Osteocyte (in vitro differentiated cells): ENCODE results near the gene DCAF15. TPM values are rescaled to one million over a fixed set of nuclear protein-coding genes. Genes with fewer than 3 reads are reported as not detected.

Source experiments
- DNase-seq: peaks from one replicate; pipeline ENCODE4 v3.0.0; 2021; ENCODE audit warnings: mixed read lengths; ENCODE audit not compliant: unreplicated experiment; ENCODE audit errors: extremely low spot score
- H3K27ac Mint-ChIP-seq: one replicate; pipeline ENCODE4 v1.8.0; 2021; ENCODE audit warnings: mild to moderate bottlenecking, mixed read lengths; ENCODE audit not compliant: unreplicated experiment
- H3K27me3 Mint-ChIP-seq: one replicate; pipeline ENCODE4 v1.8.0; 2021; ENCODE audit warnings: mixed read lengths; ENCODE audit not compliant: unreplicated experiment
- H3K36me3 Mint-ChIP-seq: one replicate; pipeline ENCODE4 v1.8.0; 2021; ENCODE audit warnings: mixed read lengths; ENCODE audit not compliant: unreplicated experiment
- H3K4me1 Mint-ChIP-seq: one replicate; pipeline ENCODE4 v1.8.0; 2021; ENCODE audit warnings: mixed read lengths; ENCODE audit not compliant: unreplicated experiment
- H3K4me3 Mint-ChIP-seq: one replicate; pipeline ENCODE4 v1.8.0; 2021; ENCODE audit warnings: mild to moderate bottlenecking, moderate library complexity, mixed read lengths; ENCODE audit not compliant: unreplicated experiment
- H3K9me3 Mint-ChIP-seq: one replicate; pipeline ENCODE4 v1.8.0; 2021; ENCODE audit warnings: mixed read lengths; ENCODE audit not compliant: unreplicated experiment
- total RNA-seq: library from RNA; stranded (reverse); gene quantifications from 2 replicates; pipeline ENCODE4 v1.2.1, GENCODE V29; 2021
- TF ChIP-seq, protein P1 (sequence below): fragments of 200-600 bp; sonication (generic); IDR thresholded peaks from 2 replicates; pipeline ENCODE4 v1.5.0; 2021; ENCODE audit warnings: antibody characterized with exemption, mild to moderate bottlenecking, moderate library complexity

DCAF15 gene
- total RNA-seq, 1 donor from 2014 or later, result 29.3 TPM

DNA sequence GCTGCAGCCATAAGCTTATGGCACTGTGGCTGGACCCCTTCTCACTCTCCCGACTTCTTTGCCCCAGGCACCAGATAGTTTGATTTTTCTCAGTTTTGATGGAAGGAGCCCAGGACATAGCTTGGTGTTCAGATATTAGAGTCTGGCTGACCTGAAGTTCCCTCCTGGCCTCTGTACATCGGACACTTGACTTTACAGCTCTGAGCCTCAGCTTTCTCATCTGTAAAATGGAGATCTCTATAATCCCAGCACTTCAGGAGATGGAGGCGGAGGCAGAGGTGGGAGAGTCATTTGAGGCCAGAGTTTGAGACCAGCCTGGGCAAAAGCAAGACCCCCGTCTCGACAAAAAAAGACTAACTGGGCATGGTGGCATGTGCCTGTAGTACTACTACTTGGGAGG is 45.4 kb upstream of the DCAF15 start:
- Mint-ChIP-seq H3K27ac (peak overlapping the region; percentile 50), H3K4me3 (peak overlapping the region; percentile 79), H3K9me3 (no peaks in the 10 kb centered on the region), H3K36me3 (peaks cover 7% of the 10 kb centered on the region), H3K27me3 (no peaks in the 10 kb centered on the region), H3K4me1 (peaks cover 14% of the 10 kb centered on the region)
- DNase-seq, result no peak
- TF ChIP-seq, protein P1, sequence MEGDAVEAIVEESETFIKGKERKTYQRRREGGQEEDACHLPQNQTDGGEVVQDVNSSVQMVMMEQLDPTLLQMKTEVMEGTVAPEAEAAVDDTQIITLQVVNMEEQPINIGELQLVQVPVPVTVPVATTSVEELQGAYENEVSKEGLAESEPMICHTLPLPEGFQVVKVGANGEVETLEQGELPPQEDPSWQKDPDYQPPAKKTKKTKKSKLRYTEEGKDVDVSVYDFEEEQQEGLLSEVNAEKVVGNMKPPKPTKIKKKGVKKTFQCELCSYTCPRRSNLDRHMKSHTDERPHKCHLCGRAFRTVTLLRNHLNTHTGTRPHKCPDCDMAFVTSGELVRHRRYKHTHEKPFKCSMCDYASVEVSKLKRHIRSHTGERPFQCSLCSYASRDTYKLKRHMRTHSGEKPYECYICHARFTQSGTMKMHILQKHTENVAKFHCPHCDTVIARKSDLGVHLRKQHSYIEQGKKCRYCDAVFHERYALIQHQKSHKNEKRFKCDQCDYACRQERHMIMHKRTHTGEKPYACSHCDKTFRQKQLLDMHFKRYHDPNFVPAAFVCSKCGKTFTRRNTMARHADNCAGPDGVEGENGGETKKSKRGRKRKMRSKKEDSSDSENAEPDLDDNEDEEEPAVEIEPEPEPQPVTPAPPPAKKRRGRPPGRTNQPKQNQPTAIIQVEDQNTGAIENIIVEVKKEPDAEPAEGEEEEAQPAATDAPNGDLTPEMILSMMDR, result no peak

DNA sequence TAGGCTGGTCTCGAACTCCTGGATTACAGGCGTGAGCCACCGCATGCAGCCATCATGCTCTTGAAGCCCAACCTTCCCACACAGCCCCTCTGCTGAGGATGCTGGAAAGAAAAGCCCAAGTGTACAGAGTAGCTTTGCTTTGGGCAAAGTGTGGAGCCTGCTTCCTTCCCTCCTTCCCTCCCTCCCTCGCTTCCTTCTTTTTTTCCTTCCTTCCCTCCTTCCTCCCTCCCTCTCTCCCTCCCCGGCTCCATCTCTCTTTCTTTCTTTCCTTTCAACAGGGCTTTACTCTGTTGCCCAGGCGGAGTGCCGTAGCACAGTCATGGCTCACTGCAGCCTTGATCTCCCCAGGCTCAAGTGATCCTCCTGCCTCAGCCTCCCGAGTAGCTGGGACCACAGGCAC is 43.6 kb upstream of the DCAF15 start:
- peaks cover 14% of the 10 kb centered on the region for H3K4me1 Mint-ChIP-seq

DNA sequence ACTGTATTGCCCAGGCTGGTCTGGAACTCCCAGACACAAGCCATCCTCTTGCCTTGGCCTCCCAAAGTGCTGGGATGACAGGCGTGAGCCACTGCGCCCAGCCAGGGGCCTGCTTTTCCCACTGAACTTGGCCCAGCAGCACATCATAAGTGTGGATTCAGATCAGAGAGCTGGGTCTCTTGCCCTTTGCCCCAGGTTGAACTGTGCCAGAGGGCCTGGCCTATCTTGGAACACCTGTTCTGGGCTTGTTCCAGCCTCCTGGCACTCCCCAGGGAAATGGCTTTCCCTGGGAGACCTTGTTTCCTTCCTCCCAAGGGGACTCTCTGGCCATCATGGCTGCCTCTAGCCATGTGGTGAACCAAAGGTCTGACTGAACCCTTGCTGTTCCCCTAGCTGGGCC is 42.9 kb upstream of the DCAF15 start:
- Mint-ChIP-seq H3K4me3 (no peak overlapping the region), H3K36me3 (peaks cover 12% of the 10 kb centered on the region), H3K27ac (no peak overlapping the region), H3K27me3 (no peaks in the 10 kb centered on the region), H3K9me3 (no peaks in the 10 kb centered on the region), H3K4me1 (peaks cover 14% of the 10 kb centered on the region)
- DNase-seq, result no peak
- TF ChIP-seq, protein P1, result no peak

More for the DNA sequence above, 43.6 kb upstream of the DCAF15 start:
- DNase-seq, result no peak
- no peak overlapping the region for H3K27ac Mint-ChIP-seq
- H3K36me3 Mint-ChIP-seq, result peaks cover 12% of the 10 kb centered on the region
- H3K9me3 Mint-ChIP-seq, result no peaks in the 10 kb centered on the region
- no peak overlapping the region for H3K4me3 Mint-ChIP-seq
- H3K27me3 Mint-ChIP-seq, result no peaks in the 10 kb centered on the region
- TF ChIP-seq, protein P1, result no peak

DNA sequence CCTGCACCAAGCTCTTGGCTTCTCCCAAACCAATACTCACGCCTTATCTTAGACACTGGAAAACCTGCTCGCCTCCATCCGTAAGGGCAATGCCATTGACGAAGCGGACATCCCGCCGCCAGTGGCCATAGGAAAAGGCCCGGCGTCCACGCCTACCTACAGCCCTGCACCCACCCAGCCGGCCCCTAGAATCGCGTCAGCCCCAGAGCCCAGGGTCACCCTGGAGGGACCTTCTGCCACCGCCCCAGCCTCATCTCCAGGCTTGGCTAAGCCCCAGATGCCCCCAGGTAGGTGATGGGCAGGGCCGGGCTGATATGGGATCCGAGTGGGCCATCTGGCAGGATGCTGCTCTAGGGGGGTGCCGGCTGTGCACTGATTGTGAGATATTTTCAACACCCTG is 39.0 kb upstream of the DCAF15 start:
- no peak overlapping the region for H3K4me3 Mint-ChIP-seq
- TF ChIP-seq, protein P1, result no peak
- no peak overlapping the region for H3K27ac Mint-ChIP-seq
- H3K9me3 Mint-ChIP-seq, result no peaks in the 10 kb centered on the region
- DNase-seq, result no peak
- H3K36me3 Mint-ChIP-seq, result peaks cover 20% of the 10 kb centered on the region
- no peaks in the 10 kb centered on the region for H3K4me1 Mint-ChIP-seq
- H3K27me3 Mint-ChIP-seq, result no peaks in the 10 kb centered on the region

DNA sequence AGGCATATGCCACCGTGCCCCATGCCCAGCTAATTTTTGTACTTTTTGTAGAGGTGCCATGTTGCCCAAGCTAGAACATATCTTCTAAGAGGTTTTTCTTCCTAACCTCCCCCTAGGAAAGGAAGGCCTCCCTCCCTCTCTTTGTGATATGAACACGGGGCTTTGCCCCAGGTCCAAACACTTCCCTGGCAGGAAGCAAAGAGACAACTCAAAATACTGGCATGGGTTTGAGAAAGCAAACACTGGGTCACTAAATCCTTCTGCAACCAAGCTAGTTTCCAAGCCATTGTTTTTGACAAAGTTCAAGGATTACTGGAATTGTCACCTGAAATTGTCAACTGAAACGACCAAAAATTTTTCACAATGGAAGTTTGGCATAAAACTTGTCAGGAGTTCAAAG is 37.5 kb upstream of the DCAF15 start:
- H3K27me3 Mint-ChIP-seq, result no peaks in the 10 kb centered on the region
- peaks cover 23% of the 10 kb centered on the region for H3K36me3 Mint-ChIP-seq
- H3K4me3 Mint-ChIP-seq, result no peak overlapping the region
- H3K4me1 Mint-ChIP-seq, result no peaks in the 10 kb centered on the region
- DNase-seq, result no peak
- no peak overlapping the region for H3K27ac Mint-ChIP-seq
- TF ChIP-seq, protein P1, result no peak
- H3K9me3 Mint-ChIP-seq, result no peaks in the 10 kb centered on the region
